ENCODE data around the gene ACTN4. TPM values are rescaled to one million over a fixed set of nuclear protein-coding genes. Genes with fewer than 3 reads are reported as not detected.

ACTN4 gene
- total and polyA plus RNA-seq, 10 of the 15 experiments (the other 5 are each of a cell fraction or from before 2014, with no cell fraction given), result 2.4 to 293 (median 72.5) TPM

GRCh38 chr19:38634757-38635482 lies 12.5 kb upstream of the ACTN4 start (continued):
- TF ChIP-seq NR2F1 (conservative IDR thresholded peaks at IDR 0.05), result no peak
- TF ChIP-seq RAD21 (IDR thresholded peaks at IDR 0.05; ENCODE audit: insufficient read depth, low read depth, low read length), result peak; percentile 83
- TF ChIP-seq USF2 (IDR thresholded peaks at IDR 0.05; ENCODE audit: borderline replicate concordance, low read depth, low read length), result no peak
- TF ChIP-seq FOS (IDR thresholded peaks at IDR 0.05; ENCODE audit: borderline replicate concordance, extremely low read depth, insufficient read length), result no peak
- TF ChIP-seq HDAC6 (IDR thresholded peaks at IDR 0.05; ENCODE audit: unreplicated experiment), result no peak
- no peak for TF ChIP-seq SPI1 (IDR thresholded peaks at IDR 0.05; ENCODE audit: borderline replicate concordance, insufficient read depth, low read depth, low read length)
- no peak for TF ChIP-seq ATF2 (IDR thresholded peaks at IDR 0.05; ENCODE audit: low read length)
- TF ChIP-seq POLR2AphosphoS2 (IDR thresholded peaks at IDR 0.05; ENCODE audit: low read depth, low read length), result no peak
- TF ChIP-seq ZSCAN29 (IDR thresholded peaks at IDR 0.05), result no peak
- peak; percentile 86 to 91 (median 88) for TF ChIP-seq CTCF (IDR thresholded peaks at IDR 0.05 in 2 of 3, conservative IDR thresholded peaks at IDR 0.05 in 1 of 3; ENCODE audit: control insufficient read depth in 2 of 3, extremely low read depth in 1 of 3, insufficient read depth in 1 of 3, low read depth in 3 of 3, low read length in 3 of 3)
- TF ChIP-seq NKRF (conservative IDR thresholded peaks at IDR 0.05), result no peak
- no peak for TF ChIP-seq ZBTB40 (IDR thresholded peaks at IDR 0.05; ENCODE audit: borderline replicate concordance)
- no peak for TF ChIP-seq FOXK2 (IDR thresholded peaks at IDR 0.05)
- no peak for TF ChIP-seq YBX1 (IDR thresholded peaks at IDR 0.05)
- TF ChIP-seq SMARCA5 (IDR thresholded peaks at IDR 0.05), result no peak
- no peak for TF ChIP-seq BRCA1 (IDR thresholded peaks at IDR 0.05; ENCODE audit: low read depth, low read length)
- no peak for TF ChIP-seq KAT2A (conservative IDR thresholded peaks at IDR 0.05; ENCODE audit: control insufficient read depth, low read depth, low read length)
- no peak for TF ChIP-seq MEF2A (IDR thresholded peaks at IDR 0.05; ENCODE audit: insufficient read depth, low read depth, low read length)
- TF ChIP-seq NRF1 (conservative IDR thresholded peaks at IDR 0.05; ENCODE audit: low read depth, low read length), result no peak

Data from GM12878 (cell line).